GM23248 (cell line): ENCODE results near the gene STEAP3. TPM values are rescaled to one million over a fixed set of nuclear protein-coding genes. Genes with fewer than 3 reads are reported as not detected.

Source experiments
- DNase-seq: peaks from one replicate; pipeline ENCODE4 v3.0.0-alpha.2; 2015
- H2AFZ ChIP-seq: fragments of 200-600 bp; sonication (generic); 2 replicates; pipeline ENCODE4 v1.6.1; 2016; ENCODE audit warnings: antibody characterized with exemption
- H3F3A ChIP-seq: fragments of 200-600 bp; sonication (generic); 2 replicates; pipeline ENCODE4 v1.6.1; 2016; ENCODE audit warnings: mild to moderate bottlenecking, antibody characterized with exemption, mixed run types; ENCODE audit not compliant: insufficient read depth
- H3K27ac ChIP-seq: fragments of 200-600 bp; sonication (generic); 2 replicates; pipeline ENCODE4 v1.5.1; 2016; ENCODE audit warnings: mild to moderate bottlenecking
- H3K27me3 ChIP-seq: fragments of 200-600 bp; sonication (generic); replicated peaks from 2 replicates; pipeline ENCODE4 v1.6.1; 2016; ENCODE audit warnings: mild to moderate bottlenecking; ENCODE audit not compliant: insufficient read depth
- H3K36me3 ChIP-seq: fragments of 200-600 bp; sonication (generic); 2 replicates; pipeline ENCODE4 v1.6.1; 2016; ENCODE audit warnings: low read depth, mild to moderate bottlenecking
- H3K4me1 ChIP-seq: fragments of 200-600 bp; sonication (generic); 2 replicates; pipeline ENCODE4 v1.6.1; 2016; ENCODE audit warnings: mild to moderate bottlenecking; ENCODE audit not compliant: insufficient read depth
- H3K4me2 ChIP-seq: fragments of 200-600 bp; sonication (generic); one replicate; pipeline ENCODE4 v1.6.1; 2016; ENCODE audit warnings: mild to moderate bottlenecking; ENCODE audit not compliant: unreplicated experiment
- H3K4me3 ChIP-seq: fragments of 200-600 bp; sonication (generic); 2 replicates; pipeline ENCODE4 v1.5.1; 2016; ENCODE audit warnings: mild to moderate bottlenecking
- H3K79me2 ChIP-seq: fragments of 200-600 bp; sonication (generic); 2 replicates; pipeline ENCODE4 v1.6.1; 2016; ENCODE audit warnings: mild to moderate bottlenecking; ENCODE audit not compliant: insufficient read depth
- H3K9ac ChIP-seq: fragments of 200-600 bp; sonication (generic); 2 replicates; pipeline ENCODE4 v1.6.1; 2016; ENCODE audit warnings: mild to moderate bottlenecking
- H3K9me2 ChIP-seq: fragments of 200-600 bp; sonication (generic); 2 replicates; pipeline ENCODE4 v1.6.1; 2016; ENCODE audit warnings: mixed run types, mild to moderate bottlenecking, moderate library complexity; ENCODE audit not compliant: insufficient read depth
- H3K9me3 ChIP-seq: fragments of 200-600 bp; sonication (generic); one replicate; pipeline ENCODE4 v1.6.1; 2017; ENCODE audit warnings: low read depth
- H4K20me1 ChIP-seq: fragments of 200-600 bp; sonication (generic); 2 replicates; pipeline ENCODE4 v1.6.0; 2016; ENCODE audit not compliant: insufficient read depth
- EZH2 ChIP-seq: fragments of 200-600 bp; sonication (generic); IDR thresholded peaks from 2 replicates; pipeline ENCODE4 v1.6.1; 2018; ENCODE audit warnings: antibody characterized with exemption, mild to moderate bottlenecking; ENCODE audit not compliant: insufficient read depth, poor library complexity, severe bottlenecking
- EZH2phosphoT487 ChIP-seq: fragments of 200-600 bp; sonication (generic); IDR thresholded peaks from 2 replicates; pipeline ENCODE4 v1.6.1; 2018; ENCODE audit warnings: antibody characterized with exemption, moderate library complexity, mild to moderate bottlenecking, low read depth; ENCODE audit not compliant: insufficient read depth
- WGBS, 2 experiments: methylation state at CpG; one replicate each; pipeline ENCODE4 v1.1.6; 2015 to 2017; ENCODE audit warnings: low lambda C conversion rate in 2 of 2, low coverage in 1 of 2; ENCODE audit errors: missing lambda C conversion rate in 2 of 2; 5-methylcytosine and 5-hydroxymethylcytosine counted together
- in situ Hi-C: fragments of 300-500 bp; cut with MboI; formaldehyde crosslinking; loops from 2 replicates; pipeline ENCODE4 v1.15.0; 2020
- polyA plus RNA-seq: library from polyadenylated mRNA; unstranded; fragments of >200 nt; fragmentation: Nextera tagmentation; extraction: Ambion mirVana; gene quantifications from 2 replicates; pipeline ENCODE4 v1.2.1, GENCODE V29; 2016
- total RNA-seq: library from RNA; depleted of rRNA; stranded (reverse); fragments of >200 nt; shearing (Covaris generic); gene quantifications from 2 replicates; pipeline ENCODE4 v1.2.3, GENCODE V29; 2014

Gene STEAP3
- total and polyA plus RNA-seq, 2 experiments from 2014 or later = 29.5 to 31.3 TPM

GRCh38 chr2:119246884-119247843, 23.5 kb downstream of the STEAP3 start:
- in situ Hi-C loops = no loop called here
- no peak for DNase-seq

GRCh38 chr2:119247844-119248271, 24.2 kb downstream of the STEAP3 start:
- Histone ChIP-seq H3K9me2 (no peaks in the 10 kb centered on the region), H3K9ac (no peak overlapping the region), H3K9me3 (no peaks in the 10 kb centered on the region), H3K27ac (no peak overlapping the region), H3K4me3 (no peak overlapping the region), H3K4me1 (peaks cover 23% of the 10 kb centered on the region), H3K36me3 (peaks cover 4% of the 10 kb centered on the region; the same call in 1 of the 2 replicates), H3F3A (peaks cover 16% of the 10 kb centered on the region), H3K4me2 (peak overlapping the region; percentile 32), H2AFZ (no peak overlapping the region), H3K27me3 (no peaks in the 10 kb centered on the region), H4K20me1 (no peaks in the 10 kb centered on the region), H3K79me2 (no peaks in the 10 kb centered on the region)
- in situ Hi-C loops = no loop called here
- TF ChIP-seq EZH2phosphoT487 (no peak), EZH2 (no peak)
- DNase-seq = no peak
- 97% methylated on average over 26 to 29 of the region's 29 CpGs for WGBS, 2 experiments

More at GRCh38 chr2:119246884-119247843, 23.5 kb downstream of the STEAP3 start:
- Histone ChIP-seq H3K4me3 (no peak overlapping the region), H3K4me2 (no peak overlapping the region), H2AFZ (no peak overlapping the region), H3K27ac (no peak overlapping the region), H3K36me3 (peaks cover 4% of the 10 kb centered on the region; the same call in 1 of the 2 replicates), H3K4me1 (peaks cover 18% of the 10 kb centered on the region), H3F3A (peaks cover 12% of the 10 kb centered on the region), H3K79me2 (no peaks in the 10 kb centered on the region), H3K9me3 (no peaks in the 10 kb centered on the region), H3K9ac (no peak overlapping the region), H4K20me1 (no peaks in the 10 kb centered on the region), H3K27me3 (no peaks in the 10 kb centered on the region), H3K9me2 (no peaks in the 10 kb centered on the region)
- 87 to 91% methylated on average over 24 of the region's 24 CpGs for WGBS, 2 experiments
- TF ChIP-seq EZH2phosphoT487 (no peak), EZH2 (no peak)

GRCh38 chr2:119248311-119248710, 24.7 kb downstream of the STEAP3 start:
- H3K4me1 ChIP-seq = peaks cover 28% of the 10 kb centered on the region
- H3K4me2 ChIP-seq = peak overlapping the region; percentile 32
- H4K20me1 ChIP-seq = no peaks in the 10 kb centered on the region
- 47 to 51% methylated on average over 7 of the region's 7 CpGs for WGBS, 2 experiments
- no peak overlapping the region for H3K9ac ChIP-seq
- H3K27me3 ChIP-seq = no peaks in the 10 kb centered on the region
- no peak overlapping the region for H3K27ac ChIP-seq
- H3K9me3 ChIP-seq = no peaks in the 10 kb centered on the region
- no peaks in the 10 kb centered on the region for H3K9me2 ChIP-seq
- DNase-seq = peak; percentile 89
- no peaks in the 10 kb centered on the region for H3K79me2 ChIP-seq
- TF ChIP-seq EZH2phosphoT487 (no peak), EZH2 (no peak)
- in situ Hi-C loops = no loop called here
- no peak overlapping the region for H3K4me3 ChIP-seq
- H3K36me3 ChIP-seq = peaks cover 4% of the 10 kb centered on the region; the same call in 1 of the 2 replicates
- no peak overlapping the region for H2AFZ ChIP-seq
- peaks cover 20% of the 10 kb centered on the region for H3F3A ChIP-seq

- Histone ChIP-seq H3K27me3 (no peaks in the 10 kb centered on the region), H3K9ac (no peak overlapping the region), H4K20me1 (no peaks in the 10 kb centered on the region), H3K4me3 (no peak overlapping the region), H3K79me2 (no peaks in the 10 kb centered on the region), H3F3A (peaks cover 25% of the 10 kb centered on the region), H3K4me1 (peaks cover 32% of the 10 kb centered on the region), H3K4me2 (peak overlapping the region; percentile 32), H3K36me3 (peaks cover 4% of the 10 kb centered on the region; the same call in 1 of the 2 replicates), H2AFZ (no peak overlapping the region), H3K9me2 (no peaks in the 10 kb centered on the region), H3K27ac (no peak overlapping the region), H3K9me3 (no peaks in the 10 kb centered on the region)
- no peak for DNase-seq
- TF ChIP-seq EZH2 = no peak
- no peak for TF ChIP-seq EZH2phosphoT487
- in situ Hi-C loops = no loop called here
- 96 to 97% methylated on average over 5 of the region's 5 CpGs for WGBS, 2 experiments
Observed at GRCh38 chr2:119248751-119249150, 25.1 kb downstream of the STEAP3 start.
